Inflammatory macrophage treated with lipopolysaccharide for 1 hour (primary cell): Measurements from ENCODE around the gene LPAR3.

Experiments
- DNase-seq, 2 donors: peaks; one replicate each; pipeline ENCODE4 v3.0.0-alpha.2; 2020 to 2022

Gene LPAR3

GRCh38 chr1:84855691-84856630, 37.0 kb downstream of the LPAR3 start:
- DNase-seq, result peak; percentile 29 to 48

DNA sequence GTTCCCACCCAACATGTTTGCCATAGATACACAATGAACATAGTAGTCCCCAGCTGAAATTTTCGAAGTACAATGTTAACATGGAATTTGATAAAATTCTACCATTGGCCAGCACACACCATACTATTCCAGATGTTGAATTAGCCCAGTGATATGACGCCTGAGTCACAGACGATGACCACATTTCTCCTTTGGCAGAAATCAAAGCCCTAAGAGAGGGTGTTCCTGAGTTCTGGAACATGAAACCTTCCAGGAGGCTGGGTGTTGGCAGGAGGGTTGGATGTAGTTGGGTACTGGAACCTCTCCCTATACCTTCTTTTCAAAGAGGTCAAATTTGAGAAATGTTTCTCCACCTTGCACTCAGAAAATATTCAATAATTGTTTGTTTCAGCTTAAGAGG, 37.8 kb downstream of the LPAR3 start:
- no peak for DNase-seq

DNA sequence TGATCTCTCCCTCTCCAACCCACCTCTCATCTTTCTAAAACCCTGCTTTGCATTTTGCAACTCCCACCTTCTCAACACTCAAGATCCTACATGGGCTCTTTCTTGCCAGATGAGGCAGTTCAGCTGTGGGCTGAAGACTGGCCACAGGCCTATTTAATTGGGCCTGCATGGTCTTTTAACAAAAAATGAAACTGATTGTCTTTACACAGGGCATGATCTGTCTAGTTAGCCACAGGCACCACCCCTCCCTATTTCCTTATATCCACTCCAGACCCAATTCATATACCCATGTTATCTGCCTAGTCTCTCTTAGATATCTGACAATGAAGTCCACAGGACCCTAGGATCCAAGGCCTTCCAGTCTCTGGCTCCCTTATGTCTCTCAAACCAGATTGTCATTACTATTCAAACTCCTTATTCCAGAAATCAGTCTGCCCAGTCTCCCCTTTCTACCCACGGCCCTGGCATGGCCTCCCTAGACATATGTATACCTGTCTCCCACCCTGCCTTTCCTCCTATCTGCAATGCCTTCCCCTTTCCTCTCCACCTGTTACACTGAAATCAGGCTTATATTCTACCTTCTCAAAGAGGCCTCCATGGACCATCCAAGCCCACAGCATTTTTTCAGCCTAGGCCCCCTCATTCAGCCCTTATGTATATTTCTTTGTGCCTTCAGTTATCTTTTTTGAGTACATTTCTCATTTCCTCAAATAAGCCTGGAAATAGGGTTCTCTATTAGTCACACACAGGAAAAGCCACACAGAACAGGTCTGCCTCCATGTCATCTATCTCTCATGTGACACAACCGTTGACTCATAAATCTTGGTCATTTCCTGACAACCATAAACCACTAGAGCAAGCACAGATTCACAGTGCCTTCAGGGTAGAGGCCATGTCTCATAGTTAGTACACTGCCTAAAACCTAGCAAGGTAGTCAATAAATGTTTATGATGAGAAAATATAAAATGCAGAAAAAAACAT, 39.0 kb downstream of the LPAR3 start:
- DNase-seq, result peak; percentile 88 to 95

DNA sequence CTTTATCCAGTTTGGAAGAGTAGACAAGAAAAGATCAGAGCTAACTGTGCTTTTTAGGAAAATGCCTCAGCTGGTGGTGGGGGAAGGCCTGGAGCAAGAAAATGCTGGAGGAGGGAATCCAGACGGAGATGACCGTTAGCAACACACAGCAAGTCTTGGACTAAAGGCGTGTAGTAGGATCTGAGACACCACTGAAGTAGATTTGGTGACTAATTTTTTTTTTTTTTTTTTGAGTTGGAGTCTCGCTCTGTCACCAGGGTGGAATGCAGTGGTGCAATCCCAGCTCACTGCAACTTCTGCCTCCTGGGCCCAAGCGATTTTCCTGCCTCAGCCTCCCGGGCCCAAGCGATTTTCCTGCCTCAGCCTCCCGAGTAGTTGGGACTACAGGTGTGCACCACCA, 41.2 kb downstream of the LPAR3 start:
- peak; percentile 20 to 48 for DNase-seq

- peak in 1 of 2 donors; percentile 20 for DNase-seq
Observed at GRCh38 chr1:84849357-84849975, 43.5 kb downstream of the LPAR3 start.

DNA sequence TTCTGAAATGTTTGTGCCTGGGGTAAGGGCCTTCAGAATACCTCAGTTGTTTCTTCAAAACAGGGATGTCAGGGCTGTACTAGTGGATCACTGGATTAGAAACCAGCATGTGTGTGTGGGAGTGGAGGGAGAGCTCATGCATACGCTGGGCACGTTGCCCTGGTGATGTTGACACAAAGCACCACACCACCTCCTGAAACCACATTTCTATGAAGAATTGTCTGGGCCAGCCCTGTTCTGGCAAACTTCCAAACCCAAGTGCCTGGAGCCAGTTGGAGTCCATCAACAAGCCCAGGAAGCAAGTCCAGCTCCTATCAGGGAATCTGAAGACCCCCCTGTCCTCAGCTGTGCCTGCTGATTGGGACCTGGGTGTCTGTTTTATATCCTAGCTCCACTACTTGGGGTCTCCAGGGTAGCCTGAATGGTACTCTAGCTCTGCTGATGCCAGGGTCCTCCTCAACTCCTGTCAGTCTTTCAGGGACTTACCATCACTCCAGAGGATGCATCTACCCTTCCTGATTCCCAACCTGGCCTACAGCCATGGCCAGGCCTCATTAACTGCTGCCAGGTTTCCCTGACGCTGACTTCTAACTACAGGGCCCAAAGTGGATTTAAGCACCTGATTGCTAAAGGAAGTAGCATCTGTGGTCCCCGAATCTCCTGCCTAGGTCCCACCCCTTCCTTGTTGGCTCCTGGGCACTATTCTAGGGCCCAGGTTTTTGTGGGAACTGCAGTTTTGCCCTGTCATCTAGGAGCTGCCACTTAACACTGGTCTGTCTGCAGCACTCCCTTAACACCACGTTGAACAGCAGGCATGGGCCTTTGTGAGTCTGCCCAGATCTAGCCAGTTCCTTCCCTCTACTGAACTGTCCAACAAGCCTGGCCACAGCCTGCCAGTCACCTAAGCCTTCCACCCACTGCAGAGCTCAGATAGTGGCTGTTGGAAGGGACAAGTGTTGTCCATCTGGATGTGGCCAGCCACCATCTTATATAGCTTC, 45.5 kb downstream of the LPAR3 start:
- DNase-seq, result peak; percentile 61 to 72

DNA sequence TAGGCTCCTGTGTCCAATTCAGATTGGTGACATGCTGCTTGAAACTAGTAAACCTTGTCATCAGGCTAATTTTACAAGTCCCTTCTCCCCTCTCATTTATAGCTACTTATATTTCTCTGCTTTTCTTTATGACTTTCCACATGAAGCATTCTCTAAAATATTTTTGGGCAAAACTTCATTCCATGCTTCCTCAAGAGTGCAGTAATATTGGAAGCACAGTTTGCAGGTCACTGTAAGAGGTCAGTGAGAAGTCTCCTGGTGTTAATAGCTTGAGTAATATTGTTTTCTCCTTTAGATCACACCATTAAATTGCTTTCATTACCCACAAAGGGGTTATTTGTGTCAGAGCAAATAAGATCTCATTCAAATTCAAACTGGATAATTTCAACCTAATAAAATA, 46.6 kb downstream of the LPAR3 start:
- no peak for DNase-seq

- no peak for DNase-seq
Observed at GRCh38 chr1:84845357-84845756, 47.6 kb downstream of the LPAR3 start.

DNA sequence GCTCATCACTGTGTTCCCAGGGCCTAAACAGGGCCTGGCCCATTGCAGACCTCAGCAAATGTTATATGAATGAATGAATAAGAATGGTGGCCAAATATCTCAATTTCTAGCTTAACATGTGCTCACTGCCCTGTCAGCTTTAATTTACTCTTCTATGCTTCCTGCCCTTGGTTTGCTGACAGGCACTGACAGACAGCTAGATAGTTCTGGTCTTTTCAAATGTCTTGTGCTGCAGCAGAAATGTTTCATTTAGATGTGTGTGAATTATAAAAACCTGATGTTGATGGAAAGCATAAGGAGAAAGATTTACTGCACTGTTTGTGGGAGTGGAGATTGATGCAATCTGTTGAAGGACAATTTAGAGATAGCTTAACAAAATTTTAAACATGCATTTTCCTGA, 48.9 kb downstream of the LPAR3 start:
- no peak for DNase-seq

DNA sequence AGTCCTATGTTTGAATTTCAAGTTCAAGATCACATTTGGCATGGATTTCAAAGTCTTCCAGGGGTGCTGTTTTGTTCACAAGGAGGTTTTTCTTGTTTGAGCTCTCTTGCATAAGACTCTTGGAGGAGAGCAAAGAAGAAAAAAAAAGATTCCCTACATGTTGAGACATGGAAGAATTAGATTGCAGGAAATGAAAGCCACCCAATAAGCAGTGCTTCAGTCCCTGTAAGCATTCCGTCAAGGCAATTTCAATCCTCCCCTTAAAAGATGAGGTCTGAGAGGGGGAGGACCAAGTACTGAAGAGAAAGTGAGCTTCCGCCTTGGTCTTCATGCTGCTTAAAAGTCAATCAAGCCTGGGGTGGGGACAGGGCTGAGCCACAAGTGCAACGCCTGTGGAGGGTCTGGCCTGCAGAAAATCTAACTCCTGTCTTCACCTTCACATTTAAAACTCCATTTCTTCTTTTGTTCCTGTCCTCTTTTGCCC, 50.2 kb downstream of the LPAR3 start:
- DNase-seq, result no peak

DNA sequence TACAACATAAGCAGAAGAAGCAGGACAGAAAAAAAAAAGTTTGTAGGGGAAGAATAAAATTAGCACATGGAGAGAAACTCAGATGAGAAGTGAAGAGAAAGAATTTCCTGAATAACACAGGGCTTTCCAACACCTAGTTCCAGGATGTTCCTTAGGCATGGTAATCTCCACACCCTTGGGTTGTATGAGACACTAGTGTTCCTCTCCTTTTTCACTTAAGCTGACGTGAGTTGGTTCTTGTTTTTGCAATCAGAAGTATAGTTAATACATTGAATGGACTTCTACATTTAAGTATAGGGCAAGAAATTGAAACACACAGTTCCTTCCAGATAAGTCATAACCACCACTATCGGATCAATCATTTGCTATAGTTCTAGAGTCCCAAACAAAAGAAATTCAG, 51.0 kb downstream of the LPAR3 start:
- no peak for DNase-seq

DNA sequence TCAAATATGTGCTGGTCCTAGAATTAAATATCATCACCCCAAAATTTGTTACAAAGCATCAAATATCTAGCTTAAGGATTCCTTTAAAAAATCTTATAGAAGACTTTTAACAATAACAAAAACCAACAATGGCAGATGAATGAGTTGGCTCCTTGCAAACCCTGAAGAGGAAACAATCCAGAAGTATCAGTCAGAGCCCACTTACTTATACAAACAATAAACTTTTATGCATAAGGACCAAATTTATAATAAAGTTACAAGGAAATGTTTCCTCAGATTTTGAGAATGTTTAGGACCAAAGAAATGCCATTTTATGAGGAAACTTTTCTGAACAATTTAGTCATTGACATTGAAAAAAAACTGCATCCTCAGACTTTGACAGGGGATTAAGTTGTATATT, 52.7 kb downstream of the LPAR3 start:
- no peak for DNase-seq

DNA sequence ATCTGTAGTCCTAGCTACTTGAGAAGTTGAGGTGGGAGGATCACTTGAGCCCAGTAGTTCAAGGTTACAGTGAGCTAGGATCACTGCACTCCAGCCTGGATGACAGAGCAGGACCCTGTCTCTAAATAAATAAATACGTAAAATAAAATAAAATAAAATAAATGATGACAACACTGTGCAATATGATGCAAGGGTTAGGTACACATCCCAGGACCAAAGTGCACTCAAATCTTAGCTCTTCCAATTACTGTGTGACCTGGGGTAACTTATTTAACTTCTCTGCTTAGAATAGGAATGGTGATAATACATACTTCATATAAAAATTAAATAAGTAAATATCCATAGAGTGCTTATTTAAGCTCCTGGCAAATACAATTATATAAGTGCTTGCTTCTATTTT, 53.5 kb downstream of the LPAR3 start:
- DNase-seq, result no peak

- DNase-seq, result no peak
Observed at GRCh38 chr1:84836145-84836544, 56.9 kb downstream of the LPAR3 start.

DNA sequence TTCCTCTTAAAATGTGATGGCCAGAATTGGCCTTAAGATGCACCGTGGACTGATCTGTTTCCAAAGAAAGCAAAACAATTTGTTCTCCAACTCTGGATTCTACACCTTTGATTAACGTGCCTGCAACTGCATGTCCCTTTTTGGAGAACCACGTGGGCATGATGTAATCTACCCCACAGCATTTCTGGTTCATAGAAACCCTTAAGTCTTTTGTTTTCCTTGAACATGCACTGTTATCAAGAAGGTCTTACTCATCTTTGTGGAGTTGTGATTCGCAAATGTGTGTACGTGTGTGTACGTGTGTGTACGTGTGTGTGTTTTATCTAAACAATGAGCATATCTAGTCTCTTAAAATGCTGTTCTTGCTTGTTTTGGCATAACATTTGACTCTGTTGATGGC, 57.8 kb downstream of the LPAR3 start:
- DNase-seq, result no peak

DNA sequence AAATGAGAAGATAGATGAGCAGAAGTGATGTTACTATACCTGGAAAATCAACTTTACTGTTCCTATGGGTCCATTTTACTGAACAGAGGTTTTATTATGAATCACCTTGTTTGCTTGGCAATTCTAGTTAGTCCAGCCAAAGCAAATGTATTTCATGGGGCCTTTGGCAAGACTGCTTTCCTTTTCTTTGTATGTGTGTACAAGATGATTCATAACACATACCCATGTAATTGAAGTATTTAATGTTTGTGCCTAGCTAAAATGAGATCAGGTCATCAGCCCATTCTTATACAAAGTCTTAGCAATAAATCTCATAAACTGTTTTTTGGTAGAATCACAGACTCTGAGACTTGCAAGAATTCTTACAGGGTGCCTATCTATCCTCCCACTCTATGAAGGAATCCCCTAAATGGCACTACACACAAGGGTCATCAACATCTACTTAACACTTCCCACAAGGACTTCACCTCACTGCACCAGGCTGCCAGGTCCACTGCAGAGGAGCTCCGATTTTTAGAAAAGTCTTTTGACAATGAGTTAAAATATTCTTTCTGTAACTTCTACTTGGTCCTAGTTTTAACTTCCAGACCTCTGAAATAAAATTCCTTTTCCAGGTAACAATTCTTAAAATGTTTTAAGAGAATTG, 58.5 kb downstream of the LPAR3 start:
- DNase-seq, result no peak

DNA sequence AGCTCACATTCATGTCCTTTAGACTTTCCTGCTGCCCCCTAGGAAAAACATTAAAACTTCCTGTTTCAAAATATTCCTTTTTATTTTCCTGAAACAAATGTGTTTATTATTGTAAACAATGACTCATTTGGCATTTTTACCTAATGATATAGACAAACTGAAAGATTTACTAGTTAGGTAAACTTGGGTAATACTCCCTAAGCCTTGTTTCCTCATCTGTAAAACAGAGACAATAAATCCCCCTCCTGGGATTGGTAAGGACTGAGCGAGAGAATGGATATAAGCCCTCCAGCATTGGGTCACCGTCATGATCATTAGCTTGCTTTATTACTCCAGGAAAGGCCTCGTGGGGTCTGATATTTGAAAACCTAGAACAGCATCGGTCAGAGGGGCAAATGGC, 59.8 kb downstream of the LPAR3 start:
- no peak for DNase-seq

GRCh38 chr1:84830136-84830535, 62.9 kb downstream of the LPAR3 start:
- DNase-seq, result no peak

- DNase-seq, result no peak
Observed at GRCh38 chr1:84827976-84828375, 65.0 kb downstream of the LPAR3 start.

- no peak for DNase-seq
Observed at GRCh38 chr1:84827555-84827954, 65.5 kb downstream of the LPAR3 start.

DNA sequence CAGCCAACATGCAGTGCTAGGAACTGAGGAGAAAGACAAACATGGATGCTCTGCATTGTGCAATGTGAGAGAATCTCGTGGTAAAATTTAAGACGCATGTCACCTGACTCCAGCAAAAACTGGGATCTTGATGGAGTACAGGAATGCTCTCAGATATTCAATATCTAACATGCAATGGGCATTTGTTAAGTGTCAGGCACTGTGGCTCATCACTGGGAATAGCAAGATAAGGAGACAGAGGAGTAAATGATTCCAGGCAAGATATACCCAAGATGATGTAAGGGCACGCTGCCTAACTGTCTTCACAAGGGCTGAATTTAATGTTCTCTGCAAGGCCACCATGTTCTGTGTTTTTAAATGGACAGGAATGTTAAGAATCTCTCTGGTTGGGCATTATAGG, 67.8 kb downstream of the LPAR3 start:
- no peak for DNase-seq
